K562 (cell line): Measurements from ENCODE around the gene SDHAF3. TPM values are rescaled to one million over a fixed set of nuclear protein-coding genes. Genes with fewer than 3 reads are reported as not detected.

Source experiments
- ATAC-seq: fragments of 200-7000 bp; cut with Tn5 transposase; 3 replicates; pipeline ENCODE4 v1.9.1; 2020; ENCODE audit warnings: moderate library complexity
- BruUV-seq: library from RNA; stranded (reverse); fragments of 400-500 nt; replicated peaks from 2 replicates; lab custom pipeline; 2021; lab: Mats Ljungman, UMichigan
- CTCF ChIA-PET: fragments of 300-600 bp; formaldehyde crosslinking; extraction: SDS; loops from one replicate; lab custom pipeline; 2021; ENCODE audit warnings: low intra/inter-chr PET ratio; lab: Yijun Ruan, JAX
- POLR2A ChIA-PET: fragments of 300-600, 350-650 bp; sonication (Branson Sonifier 250); formaldehyde crosslinking; extraction: SDS; loops from one replicate; lab custom pipeline; 2021; ENCODE audit warnings: antibody characterized with exemption, inconsistent platforms; lab: Yijun Ruan, JAX
- DNase-seq, 4 experiments: peaks; one replicate each; pipeline versions ENCODE4 v3.0.0 to v3.0.0-alpha.2; 2011 to 2018; ENCODE audit warnings: low spot score in 3 of 4, mixed read lengths in 3 of 4; ENCODE audit errors: extremely low read depth in 1 of 4
- FAIRE-seq: peaks from 2 replicates; lab custom pipeline; 2011; peaks lifted over from hg19 to GRCh38; lab: Jason Lieb, UNC
- H2AFZ ChIP-seq: 2 replicates; pipeline ENCODE4 v1.6.0; 2011; ENCODE audit warnings: low read depth, low read length, control low read depth, inconsistent platforms
- H3K27ac ChIP-seq: fragments of 200-600 bp; 3 replicates; pipeline ENCODE4 v1.8.0; 2011; ENCODE audit warnings: low read depth, mild to moderate bottlenecking, control low read depth, inconsistent platforms, low read length, moderate library complexity, mixed read lengths; ENCODE audit errors: extremely low read depth
- H3K27me3 ChIP-seq, 2 experiments: fragments of 300-600 bp in 1 of 2; 2 replicates in 1 of 2; 3 replicates in 1 of 2; pipeline versions ENCODE4 v1.6.0 to v1.8.0; 2011; ENCODE audit warnings: inconsistent platforms in 2 of 2, low read length in 2 of 2, mild to moderate bottlenecking in 1 of 2, mixed read lengths in 1 of 2, moderate library complexity in 1 of 2; ENCODE audit not compliant: control insufficient read depth in 2 of 2, insufficient read depth in 2 of 2
- H3K36me3 ChIP-seq: fragments of 300-600 bp; 3 replicates; pipeline ENCODE4 v1.8.0; 2011; ENCODE audit warnings: mild to moderate bottlenecking, low read length, inconsistent platforms; ENCODE audit not compliant: control insufficient read depth, insufficient read depth
- H3K4me1 ChIP-seq, 2 experiments: fragments of 200-600 bp in 1 of 2; replicated peaks in 1 of 2; 2 replicates in 1 of 2; 3 replicates in 1 of 2; pipeline versions ENCODE4 v1.5.1 to v1.8.0; 2011; ENCODE audit warnings: inconsistent platforms in 2 of 2, low read length in 2 of 2, mild to moderate bottlenecking in 1 of 2, mixed read lengths in 1 of 2, moderate library complexity in 1 of 2; ENCODE audit not compliant: control insufficient read depth in 2 of 2, insufficient read depth in 2 of 2
- H3K4me2 ChIP-seq: 2 replicates; pipeline ENCODE4 v1.6.1; 2011; ENCODE audit warnings: low read length, control low read depth, inconsistent platforms, mixed read lengths; ENCODE audit not compliant: insufficient read depth
- H3K4me3 ChIP-seq: fragments of 200-600 bp; sonication (generic), shearing (Covaris generic); 2 replicates; pipeline ENCODE4 v1.5.1; 2016; ENCODE audit warnings: control low read depth, inconsistent platforms
- H3K79me2 ChIP-seq: fragments of 200-600 bp; 3 replicates; pipeline ENCODE4 v1.8.0; 2011; ENCODE audit warnings: low read length, inconsistent platforms; ENCODE audit not compliant: control insufficient read depth, insufficient read depth
- H3K9ac ChIP-seq, 2 experiments: 2 replicates each; pipeline versions ENCODE4 v1.6.0 to v1.6.1; 2011; ENCODE audit warnings: low read depth in 2 of 2, low read length in 2 of 2, control low read depth in 1 of 2, inconsistent platforms in 1 of 2, mild to moderate bottlenecking in 1 of 2, mixed read lengths in 1 of 2; ENCODE audit not compliant: insufficient read depth in 1 of 2
- H3K9me1 ChIP-seq: one replicate; pipeline ENCODE4 v1.6.0; 2011; ENCODE audit warnings: inconsistent platforms, mild to moderate bottlenecking, low read length, moderate library complexity; ENCODE audit not compliant: control insufficient read depth, insufficient read depth
- H3K9me3 ChIP-seq: replicated peaks from 2 replicates; pipeline ENCODE4 v1.5.1; 2011; ENCODE audit warnings: low read depth, low read length, inconsistent platforms; ENCODE audit not compliant: control insufficient read depth, insufficient read depth
- H4K20me1 ChIP-seq: replicated peaks from 2 replicates; pipeline ENCODE4 v1.6.1; 2011; ENCODE audit warnings: low read length, inconsistent platforms, mixed read lengths; ENCODE audit not compliant: control insufficient read depth, insufficient read depth
- ARID2 ChIP-seq: fragments of 450-650 bp; IDR thresholded peaks from 2 replicates; pipeline ENCODE4 v1.6.1; 2017; ENCODE audit warnings: antibody characterized with exemption, mild to moderate bottlenecking
- ATF7 ChIP-seq: fragments of 450-650 bp; IDR thresholded peaks from 2 replicates; pipeline ENCODE4 v1.7.1; 2014; ENCODE audit warnings: mild to moderate bottlenecking, moderate library complexity
- BCLAF1 ChIP-seq, 2 experiments: fragments of 450-650 bp in 1 of 2; IDR thresholded peaks; 2 replicates each; pipeline ENCODE4 v1.6.1; 2011 to 2017; ENCODE audit warnings: low read depth in 2 of 2, antibody characterized with exemption in 1 of 2, borderline replicate concordance in 1 of 2, low read length in 1 of 2, mild to moderate bottlenecking in 1 of 2, mixed read lengths in 1 of 2; ENCODE audit not compliant: control insufficient read depth in 1 of 2
- CREB3L1 ChIP-seq: fragments of 450-650 bp; IDR thresholded peaks from 2 replicates; pipeline ENCODE4 v1.6.1; 2014; ENCODE audit warnings: low read depth, mild to moderate bottlenecking, moderate library complexity, borderline replicate concordance
- CREB5 ChIP-seq: fragments of 250-450 bp; sonication (Bioruptor Pico); IDR thresholded peaks from 2 replicates; pipeline ENCODE4 v1.5.0; 2020; ENCODE audit warnings: mild to moderate bottlenecking
- ELK3 ChIP-seq: fragments of 450-650 bp; formaldehyde crosslinking; IDR thresholded peaks from 2 replicates; pipeline ENCODE4 v1.4.0; 2020; ENCODE audit warnings: mild to moderate bottlenecking
- MEIS2 ChIP-seq: fragments of 450-650 bp; IDR thresholded peaks from 2 replicates; pipeline ENCODE4 v1.6.1; 2014; ENCODE audit warnings: mild to moderate bottlenecking; ENCODE audit not compliant: partially characterized antibody
- NR4A1 ChIP-seq, 2 experiments: fragments of 250-450 bp in 1 of 2; fragments of 450-650 bp in 1 of 2; sonication (Bioruptor Pico) in 1 of 2; IDR thresholded peaks; 2 replicates each; pipeline versions ENCODE4 v1.4.0 to v1.6.1; 2016 to 2020; ENCODE audit warnings: mild to moderate bottlenecking in 2 of 2, missing compliant biosample characterization in 1 of 2, missing genetic modification characterization in 1 of 2, moderate library complexity in 1 of 2
- PHTF2 ChIP-seq: fragments of 250-450 bp; sonication (Bioruptor Pico); IDR thresholded peaks from 2 replicates; pipeline ENCODE4 v1.5.0; 2021; ENCODE audit warnings: mild to moderate bottlenecking
- PPARD ChIP-seq: fragments of 250-450 bp; sonication (Bioruptor Pico); IDR thresholded peaks from 2 replicates; pipeline ENCODE4 v1.8.0; 2022; ENCODE audit warnings: inconsistent platforms, mild to moderate bottlenecking, moderate library complexity
- RNF2 ChIP-seq: sonication (generic); IDR thresholded peaks from 2 replicates; pipeline ENCODE4 v1.6.1; 2016
- SRSF9 ChIP-seq: fragments of 200-400 bp; formaldehyde crosslinking; IDR thresholded peaks from 2 replicates; pipeline ENCODE4 v1.6.1; 2017; ENCODE audit warnings: low read depth, low read length, borderline replicate concordance
- ZNF830 ChIP-seq: fragments of 250-450 bp; sonication (Bioruptor Pico); IDR thresholded peaks from 2 replicates; pipeline ENCODE4 v1.5.0; 2021; ENCODE audit warnings: mild to moderate bottlenecking
- WGBS: fragments of 100-300 bp; shearing (Covaris generic); methylation state at CpG from one replicate; pipeline ENCODE4 v1.1.6; 2016; ENCODE audit warnings: low coverage, mixed read lengths; ENCODE audit not compliant: insufficient coverage; ENCODE audit errors: missing lambda C conversion rate; 5-methylcytosine and 5-hydroxymethylcytosine counted together
- in situ Hi-C: fragments of 300-500 bp; cut with MboI; formaldehyde crosslinking; loops from 4 replicates; pipeline ENCODE4 v1.15.0; 2018; ENCODE audit warnings: inconsistent platforms, mixed read lengths
- intact Hi-C: fragments of 100-400 bp; cut with micrococcal nuclease; formaldehyde crosslinking; loops from 2 replicates; pipeline ENCODE4 v1.14.2; 2022
- polyA plus RNA-seq, 8 experiments: library from polyadenylated mRNA; depleted of rRNA in 4 of 8; stranded (reverse) in 5 of 8; unstranded in 3 of 8; fragments of >200 nt; fragmentation: Nextera tagmentation in 2 of 8; fragmentation: Illumina TruSeq in 1 of 8; extraction: Ambion mirVana in 2 of 8; extraction: Trizol in 1 of 8; gene quantifications; 2 replicates each; pipeline versions ENCODE4 v1.2.1 to v1.2.3, GENCODE V29; 2011 to 2014; ENCODE audit warnings: inconsistent platforms in 1 of 8, missing spikeins in 1 of 8
- total RNA-seq, 7 experiments: library from RNA; depleted of rRNA in 6 of 7; stranded (reverse); fragments of >200 nt in 6 of 7; fragmentation: Illumina TruSeq in 2 of 7; extraction: Trizol in 2 of 7; gene quantifications; 2 replicates each; pipeline versions ENCODE4 v1.2.1 to v1.2.3, GENCODE V29; 2011 to 2021; ENCODE audit warnings: low replicate concordance in 1 of 7

Gene SDHAF3
- total and polyA plus RNA-seq, 9 of the 15 experiments (the other 6 are each of a cell fraction or from before 2014, with no cell fraction given): 51.5 to 403 (median 145) TPM

GRCh38 chr7:97096037-97096436 lies 21.5 kb upstream of the SDHAF3 start (continued):
- TF ChIP-seq BCLAF1 (IDR thresholded peaks at IDR 0.05; ENCODE audit: borderline replicate concordance in 1 of 2, control insufficient read depth in 1 of 2, low read depth in 2 of 2, low read length in 1 of 2) (no peak), SRSF9 (no peak), RNF2 (no peak), ATF7 (no peak), MEIS2 (no peak), PPARD (CRISPR knock-in tag) (no peak)

GRCh38 chr7:97096661-97097060 lies 20.8 kb upstream of the SDHAF3 start:
- Histone ChIP-seq H3K9ac (no peak overlapping the region), H3K79me2 (no peaks in the 10 kb centered on the region), H3K36me3 (no peaks in the 10 kb centered on the region), H3K4me2 (no peak overlapping the region), H3K4me3 (no peak overlapping the region), H4K20me1 (no peaks in the 10 kb centered on the region), H3K27me3 (peaks cover 0 to 17% of the 10 kb centered on the region in 2 experiments; a peak in 4 of 5 replicates), H2AFZ (no peak overlapping the region), H3K27ac (no peak overlapping the region), H3K4me1 (no peaks in the 10 kb centered on the region), H3K9me1 (no peaks in the 10 kb centered on the region), H3K9me3 (no peaks in the 10 kb centered on the region)
- ATAC-seq (no peak), DNase-seq (no peak), FAIRE-seq (no peak)
- ChIA-PET POLR2A (no interaction called here), CTCF (no interaction called here)
- intact Hi-C loops: no loop called here
- no TSS peak for BruUV-seq
- 4% methylated on average over 4 of the region's 4 CpGs for WGBS
- in situ Hi-C loops: no loop called here
- TF ChIP-seq CREB3L1: no peak
- no peak for TF ChIP-seq NR4A1 (CRISPR knock-in tag; IDR thresholded peaks at IDR 0.05)
- no peak for TF ChIP-seq NR4A1 (tag; IDR thresholded peaks at IDR 0.05)
- TF ChIP-seq ZNF830: no peak
- TF ChIP-seq CREB5 (CRISPR knock-in tag): no peak
- TF ChIP-seq ARID2: no peak
- no peak for TF ChIP-seq PHTF2 (CRISPR knock-in tag)
- no peak for TF ChIP-seq ELK3 (CRISPR knock-in tag)
